K562 (cell line): ENCODE measurements around the gene CALML6. TPM values are rescaled to one million over a fixed set of nuclear protein-coding genes. Genes with fewer than 3 reads are reported as not detected.

Experiments used
- ARID2 ChIP-seq: fragments of 450-650 bp; IDR thresholded peaks from 2 replicates; pipeline ENCODE4 v1.6.1; 2017; ENCODE audit warnings: antibody characterized with exemption, mild to moderate bottlenecking
- CBFA2T3 ChIP-seq: fragments of 450-650 bp; IDR thresholded peaks from 2 replicates; pipeline ENCODE4 v1.6.1; 2017
- CHD1 ChIP-seq: fragments of 200-600 bp; sonication (generic); IDR thresholded peaks from one replicate; pipeline ENCODE4 v1.6.1; 2012; ENCODE audit warnings: mild to moderate bottlenecking, moderate library complexity, low read length, inconsistent platforms
- EGR1 ChIP-seq: fragments of 450-650 bp; conservative IDR thresholded peaks from 2 replicates; pipeline ENCODE4 v1.6.1; 2017; ENCODE audit warnings: mild to moderate bottlenecking
- ELF1 ChIP-seq: fragments of 200-800 bp; sonication (Bioruptor generic); IDR thresholded peaks from 2 replicates; pipeline ENCODE4 v1.6.1; 2016; ENCODE audit warnings: missing genetic modification characterization, missing compliant biosample characterization
- FOSL1 ChIP-seq: fragments of 200-800 bp; sonication (Bioruptor generic); conservative IDR thresholded peaks from 2 replicates; pipeline ENCODE4 v1.6.1; 2016; ENCODE audit warnings: missing genetic modification characterization, missing compliant biosample characterization
- FOXJ2 ChIP-seq: fragments of 200-800 bp; sonication (Bioruptor generic); IDR thresholded peaks from 2 replicates; pipeline ENCODE4 v1.6.1; 2016; ENCODE audit warnings: missing genetic modification characterization, missing compliant biosample characterization
- HOXB6 ChIP-seq: fragments of 250-450 bp; sonication (Bioruptor Pico); IDR thresholded peaks from 2 replicates; pipeline ENCODE4 v1.5.1; 2022; ENCODE audit warnings: mild to moderate bottlenecking, borderline replicate concordance
- KLF1 ChIP-seq: fragments of 450-650 bp; IDR thresholded peaks from 2 replicates; pipeline ENCODE4 v1.6.1; 2016; ENCODE audit warnings: missing genetic modification characterization, missing compliant biosample characterization
- MTA3 ChIP-seq: fragments of 450-650 bp; formaldehyde crosslinking; IDR thresholded peaks from 2 replicates; pipeline ENCODE4 v1.6.1; 2017; ENCODE audit warnings: mild to moderate bottlenecking, borderline replicate concordance
- MYBL2 ChIP-seq, 2 experiments: fragments of 450-650 bp in 1 of 2; sonication (generic) in 1 of 2; formaldehyde crosslinking in 1 of 2; IDR thresholded peaks; 2 replicates each; pipeline versions ENCODE4 v1.6.1 to v1.8.1; 2017 to 2022; ENCODE audit warnings: borderline replicate concordance in 1 of 2, inconsistent platforms in 1 of 2, low read depth in 1 of 2, mild to moderate bottlenecking in 1 of 2, missing genetic modification reagents in 1 of 2, moderate library complexity in 1 of 2
- NR3C1 ChIP-seq: sonication (generic); formaldehyde crosslinking; IDR thresholded peaks from 2 replicates; pipeline ENCODE4 v1.8.1; 2022; ENCODE audit warnings: missing genetic modification reagents
- RAD21 ChIP-seq, 2 experiments: fragments of 250-450 bp in 1 of 2; fragments of 450-650 bp in 1 of 2; sonication (Bioruptor Pico) in 1 of 2; formaldehyde crosslinking in 1 of 2; IDR thresholded peaks in 1 of 2; conservative IDR thresholded peaks in 1 of 2; 2 replicates each; pipeline versions ENCODE4 v1.4.0 to v1.8.0; 2020 to 2022; ENCODE audit warnings: mild to moderate bottlenecking in 2 of 2, moderate library complexity in 1 of 2
- RFX7 ChIP-seq: fragments of 250-450 bp; sonication (Bioruptor Pico); IDR thresholded peaks from 2 replicates; pipeline ENCODE4 v1.5.1; 2021; ENCODE audit warnings: mild to moderate bottlenecking
- SIX5 ChIP-seq, 2 experiments: IDR thresholded peaks; 2 replicates each; pipeline ENCODE4 v1.6.1; 2011; ENCODE audit warnings: low read length in 2 of 2, borderline replicate concordance in 1 of 2, low read depth in 1 of 2, mild to moderate bottlenecking in 1 of 2, moderate library complexity in 1 of 2; ENCODE audit not compliant: insufficient read depth in 1 of 2
- SP2 ChIP-seq: IDR thresholded peaks from 2 replicates; pipeline ENCODE4 v1.6.1; 2011; ENCODE audit warnings: mild to moderate bottlenecking, low read depth, low read length, moderate library complexity; ENCODE audit not compliant: poor library complexity, severe bottlenecking; ENCODE audit errors: extremely low read depth
- TOE1 ChIP-seq, 2 experiments: fragments of 450-650 bp in 1 of 2; sonication (generic) in 1 of 2; formaldehyde crosslinking in 1 of 2; IDR thresholded peaks; 2 replicates each; pipeline versions ENCODE4 v1.7.1 to v1.8.0; 2016 to 2022; ENCODE audit warnings: borderline replicate concordance in 2 of 2, mild to moderate bottlenecking in 2 of 2, antibody characterized with exemption in 1 of 2, inconsistent platforms in 1 of 2, low read depth in 1 of 2, missing genetic modification reagents in 1 of 2, moderate library complexity in 1 of 2
- ZBTB7A ChIP-seq: IDR thresholded peaks from 2 replicates; pipeline ENCODE4 v1.6.1; 2011; ENCODE audit warnings: low read depth, mild to moderate bottlenecking, low read length, moderate library complexity, borderline replicate concordance; ENCODE audit not compliant: control insufficient read depth
- ZEB2 ChIP-seq: fragments of 450-650 bp; IDR thresholded peaks from 2 replicates; pipeline ENCODE4 v1.6.1; 2016
- ZNF12 ChIP-seq: sonication (generic); formaldehyde crosslinking; IDR thresholded peaks from 2 replicates; pipeline ENCODE4 v1.4.0; 2020; ENCODE audit warnings: mild to moderate bottlenecking, missing genetic modification reagents
- ZNF124 ChIP-seq: sonication (generic); formaldehyde crosslinking; IDR thresholded peaks from 2 replicates; pipeline ENCODE4 v1.8.1; 2022; ENCODE audit warnings: missing genetic modification reagents
- ZNF444 ChIP-seq: fragments of 250-450 bp; sonication (Bioruptor Pico); IDR thresholded peaks from 2 replicates; pipeline ENCODE4 v1.4.0; 2020; ENCODE audit warnings: mild to moderate bottlenecking, moderate library complexity
- polyA plus RNA-seq, 8 experiments: library from polyadenylated mRNA; depleted of rRNA in 4 of 8; stranded (reverse) in 5 of 8; unstranded in 3 of 8; fragments of >200 nt; fragmentation: Nextera tagmentation in 2 of 8; fragmentation: Illumina TruSeq in 1 of 8; extraction: Ambion mirVana in 2 of 8; extraction: Trizol in 1 of 8; gene quantifications; 2 replicates each; pipeline versions ENCODE4 v1.2.1 to v1.2.3, GENCODE V29; 2011 to 2014; ENCODE audit warnings: inconsistent platforms in 1 of 8, missing spikeins in 1 of 8
- total RNA-seq, 7 experiments: library from RNA; depleted of rRNA in 6 of 7; stranded (reverse); fragments of >200 nt in 6 of 7; fragmentation: Illumina TruSeq in 2 of 7; extraction: Trizol in 2 of 7; gene quantifications; 2 replicates each; pipeline versions ENCODE4 v1.2.1 to v1.2.3, GENCODE V29; 2011 to 2021; ENCODE audit warnings: low replicate concordance in 1 of 7
- TF ChIP-seq, protein P1 (sequence below): fragments of 250-450 bp; sonication (Bioruptor Pico); IDR thresholded peaks from 2 replicates; pipeline ENCODE4 v1.6.1; 2021; ENCODE audit warnings: mild to moderate bottlenecking
- TF ChIP-seq, protein P2 (sequence below): fragments of 200-800 bp; sonication (Bioruptor generic); IDR thresholded peaks from 2 replicates; pipeline ENCODE4 v1.6.1; 2017; ENCODE audit warnings: missing genetic modification characterization, missing compliant biosample characterization
- TF ChIP-seq, protein P3 (sequence below): fragments of 450-650 bp; IDR thresholded peaks from one replicate; pipeline ENCODE4 v1.6.1; 2018; ENCODE audit warnings: mild to moderate bottlenecking, moderate library complexity; ENCODE audit not compliant: partially characterized antibody

CALML6 gene
- total and polyA plus RNA-seq, 9 of the 15 experiments (the other 6 are each of a cell fraction or from before 2014, with no cell fraction given): 0.14 TPM; not detected in 8

DNA sequence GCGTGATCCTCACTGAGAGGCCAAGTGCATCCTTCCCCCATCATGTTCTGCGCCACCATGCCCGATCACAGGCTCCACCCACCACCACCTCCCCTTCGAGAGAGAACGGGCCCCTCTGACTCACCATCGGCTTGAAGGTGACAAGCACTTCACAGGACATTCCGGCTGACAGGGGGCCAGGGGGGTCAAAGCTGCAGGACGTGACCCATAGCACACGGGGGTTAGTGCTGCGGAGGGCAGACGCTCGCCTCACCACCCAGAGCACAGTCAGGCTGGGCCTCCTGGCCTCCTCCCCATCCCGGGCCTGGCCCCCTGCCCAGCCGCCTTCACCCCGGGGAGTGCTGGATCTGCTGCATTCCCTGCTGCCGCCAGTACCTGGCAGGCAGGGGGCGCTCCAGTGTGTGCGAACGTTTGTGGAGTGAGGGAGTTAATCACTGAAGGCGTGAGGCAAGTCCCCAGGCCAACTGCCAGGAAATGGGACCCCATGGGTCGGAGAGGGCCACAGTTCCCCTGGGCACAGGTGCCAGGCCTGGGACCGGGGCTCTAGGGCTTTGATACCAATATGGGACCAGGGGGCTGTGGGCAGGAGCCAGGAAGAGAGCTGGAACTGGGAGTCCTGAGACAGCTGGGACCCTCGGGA is 44.9 kb downstream of the CALML6 start (continued):
- TF ChIP-seq MYBL2 (IDR thresholded peaks at IDR 0.05; ENCODE audit: low read depth) (no peak), MYBL2 (CRISPR knock-in tag; IDR thresholded peaks at IDR 0.05; ENCODE audit: borderline replicate concordance) (no peak), ARID2 (0 out of 2 replicates have a peak, but pooled peaks have one; percentile 24), ZEB2 (peak; percentile 54; the same call in 1 of the 2 replicates), FOXJ2 (tag) (no peak), CBFA2T3 (no peak), ZBTB7A (peak; percentile 67), SP2 (no peak), TOE1 (IDR thresholded peaks at IDR 0.05; ENCODE audit: borderline replicate concordance) (peak; percentile 17; the same call in 1 of the 2 replicates), TOE1 (CRISPR knock-in tag; IDR thresholded peaks at IDR 0.05; ENCODE audit: borderline replicate concordance, low read depth) (no peak), MTA3 (peak; percentile 66; the same call in 1 of the 2 replicates), RAD21 (CRISPR knock-in tag; conservative IDR thresholded peaks at IDR 0.05 in 1 of 2, IDR thresholded peaks at IDR 0.05 in 1 of 2) (peak; percentile 82 to 97), RFX7 (CRISPR knock-in tag) (no peak), ZNF12 (CRISPR knock-in tag) (no peak), EGR1 (no peak), ZNF124 (no peak), NR3C1 (no peak), ELF1 (tag) (no peak), CHD1 (no peak), KLF1 (peak; percentile 35; the same call in 1 of the 2 replicates), FOSL1 (tag) (peak; percentile 80), SIX5 (IDR thresholded peaks at IDR 0.05; ENCODE audit: borderline replicate concordance in 1 of 2, insufficient read depth in 1 of 2, low read depth in 1 of 2, low read length in 2 of 2) (no peak), ZNF444 (no peak), HOXB6 (CRISPR knock-in tag) (no peak)
- TF ChIP-seq, protein P1, sequence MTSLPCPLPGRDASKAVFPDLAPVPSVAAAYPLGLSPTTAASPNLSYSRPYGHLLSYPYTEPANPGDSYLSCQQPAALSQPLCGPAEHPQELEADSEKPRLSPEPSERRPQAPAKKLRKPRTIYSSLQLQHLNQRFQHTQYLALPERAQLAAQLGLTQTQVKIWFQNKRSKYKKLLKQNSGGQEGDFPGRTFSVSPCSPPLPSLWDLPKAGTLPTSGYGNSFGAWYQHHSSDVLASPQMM: no peak
- TF ChIP-seq, protein P2, sequence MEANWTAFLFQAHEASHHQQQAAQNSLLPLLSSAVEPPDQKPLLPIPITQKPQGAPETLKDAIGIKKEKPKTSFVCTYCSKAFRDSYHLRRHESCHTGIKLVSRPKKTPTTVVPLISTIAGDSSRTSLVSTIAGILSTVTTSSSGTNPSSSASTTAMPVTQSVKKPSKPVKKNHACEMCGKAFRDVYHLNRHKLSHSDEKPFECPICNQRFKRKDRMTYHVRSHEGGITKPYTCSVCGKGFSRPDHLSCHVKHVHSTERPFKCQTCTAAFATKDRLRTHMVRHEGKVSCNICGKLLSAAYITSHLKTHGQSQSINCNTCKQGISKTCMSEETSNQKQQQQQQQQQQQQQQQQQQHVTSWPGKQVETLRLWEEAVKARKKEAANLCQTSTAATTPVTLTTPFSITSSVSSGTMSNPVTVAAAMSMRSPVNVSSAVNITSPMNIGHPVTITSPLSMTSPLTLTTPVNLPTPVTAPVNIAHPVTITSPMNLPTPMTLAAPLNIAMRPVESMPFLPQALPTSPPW (CRISPR knock-in tag): peak; percentile 62
- TF ChIP-seq, protein P3, sequence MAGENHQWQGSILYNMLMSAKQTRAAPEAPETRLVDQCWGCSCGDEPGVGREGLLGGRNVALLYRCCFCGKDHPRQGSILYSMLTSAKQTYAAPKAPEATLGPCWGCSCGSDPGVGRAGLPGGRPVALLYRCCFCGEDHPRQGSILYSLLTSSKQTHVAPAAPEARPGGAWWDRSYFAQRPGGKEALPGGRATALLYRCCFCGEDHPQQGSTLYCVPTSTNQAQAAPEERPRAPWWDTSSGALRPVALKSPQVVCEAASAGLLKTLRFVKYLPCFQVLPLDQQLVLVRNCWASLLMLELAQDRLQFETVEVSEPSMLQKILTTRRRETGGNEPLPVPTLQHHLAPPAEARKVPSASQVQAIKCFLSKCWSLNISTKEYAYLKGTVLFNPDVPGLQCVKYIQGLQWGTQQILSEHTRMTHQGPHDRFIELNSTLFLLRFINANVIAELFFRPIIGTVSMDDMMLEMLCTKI: no peak
